Kidney glomerular epithelial cell (primary cell): ENCODE measurements around the gene FAR1.

Experiments used
- DNase-seq: peaks from one replicate; lab custom pipeline; 2025; lab: John Stamatoyannopoulos, UW

The FAR1 gene

GRCh38 chr11:13777341-13777985 lies 109.0 kb downstream of the FAR1 start:
- no peak for DNase-seq

- no peak for DNase-seq
Measured at GRCh38 chr11:13778345-13778744, 109.9 kb downstream of the FAR1 start.

GRCh38 chr11:13781153-13781552 lies 112.7 kb downstream of the FAR1 start:
- DNase-seq: no peak
